Measurements from ENCODE around the gene SURF6.

DNA sequence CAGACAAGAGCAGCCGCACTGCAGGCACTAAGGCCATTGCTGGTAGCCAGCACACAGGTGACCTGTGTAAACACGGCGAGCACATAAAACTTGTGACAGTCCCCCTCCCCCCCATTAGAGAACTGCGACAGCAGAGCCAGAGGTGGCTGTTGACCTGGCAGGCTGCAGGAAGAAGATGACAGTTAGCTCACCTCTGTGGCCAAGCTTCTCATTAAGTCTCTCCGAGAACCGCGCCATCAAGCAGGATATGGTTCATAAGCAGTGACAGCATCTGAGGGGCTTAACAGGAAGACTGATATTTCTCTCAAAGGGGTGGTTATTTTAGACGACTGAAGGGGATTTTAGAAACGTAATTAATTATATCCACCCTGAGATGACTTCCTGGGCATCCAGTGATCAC, 34.7 kb upstream of the SURF6 start:
- TF ChIP-seq, protein P1, sequence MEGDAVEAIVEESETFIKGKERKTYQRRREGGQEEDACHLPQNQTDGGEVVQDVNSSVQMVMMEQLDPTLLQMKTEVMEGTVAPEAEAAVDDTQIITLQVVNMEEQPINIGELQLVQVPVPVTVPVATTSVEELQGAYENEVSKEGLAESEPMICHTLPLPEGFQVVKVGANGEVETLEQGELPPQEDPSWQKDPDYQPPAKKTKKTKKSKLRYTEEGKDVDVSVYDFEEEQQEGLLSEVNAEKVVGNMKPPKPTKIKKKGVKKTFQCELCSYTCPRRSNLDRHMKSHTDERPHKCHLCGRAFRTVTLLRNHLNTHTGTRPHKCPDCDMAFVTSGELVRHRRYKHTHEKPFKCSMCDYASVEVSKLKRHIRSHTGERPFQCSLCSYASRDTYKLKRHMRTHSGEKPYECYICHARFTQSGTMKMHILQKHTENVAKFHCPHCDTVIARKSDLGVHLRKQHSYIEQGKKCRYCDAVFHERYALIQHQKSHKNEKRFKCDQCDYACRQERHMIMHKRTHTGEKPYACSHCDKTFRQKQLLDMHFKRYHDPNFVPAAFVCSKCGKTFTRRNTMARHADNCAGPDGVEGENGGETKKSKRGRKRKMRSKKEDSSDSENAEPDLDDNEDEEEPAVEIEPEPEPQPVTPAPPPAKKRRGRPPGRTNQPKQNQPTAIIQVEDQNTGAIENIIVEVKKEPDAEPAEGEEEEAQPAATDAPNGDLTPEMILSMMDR (IDR thresholded peaks at IDR 0.05): no peak
- TF ChIP-seq POLR2A (IDR thresholded peaks at IDR 0.05) (no peak), EP300 (IDR thresholded peaks at IDR 0.05) (no peak)

Measured in sigmoid colon (tissue), 4 donors.